Measurements from ENCODE around the gene VASH1.

The VASH1 gene

GRCh38 chr14:76778546-76779215 is 17.4 kb downstream of the VASH1 start:
- peaks cover 11 to 12% of the 10 kb centered on the region in 2 donors for H3K4me1 Mint-ChIP-seq (ENCODE audit: low read depth in 2 of 2)
- no peaks in the 10 kb centered on the region for H3K9me3 Mint-ChIP-seq
- H3K4me3 Mint-ChIP-seq, result no peak overlapping the region
- ATAC-seq (replicated peaks), result no peak
- H3K27me3 Mint-ChIP-seq, result no peaks in the 10 kb centered on the region
- H3K27ac Mint-ChIP-seq, result peak overlapping the region in 1 of 2 donors; percentile 64
- no peaks in the 10 kb centered on the region for H3K36me3 Mint-ChIP-seq (ENCODE audit: insufficient read depth)
- no peak for DNase-seq

- no peak for ATAC-seq (replicated peaks)
- Mint-ChIP-seq H3K27me3 (no peaks in the 10 kb centered on the region), H3K4me3 (no peak overlapping the region), H3K4me1 (ENCODE audit: low read depth in 2 of 2) (peaks cover 12% of the 10 kb centered on the region in 2 donors), H3K36me3 (ENCODE audit: insufficient read depth) (no peaks in the 10 kb centered on the region), H3K9me3 (no peaks in the 10 kb centered on the region), H3K27ac (peak overlapping the region in 1 of 2 donors; percentile 87)
- no peak for DNase-seq
These were observed 18.2 kb downstream of the VASH1 start for GRCh38 chr14:76779221-76780057.

GRCh38 chr14:76780058-76780345 is 18.7 kb downstream of the VASH1 start:
- H3K27ac Mint-ChIP-seq, result peak overlapping the region in 1 of 2 donors; percentile 87

GRCh38 chr14:76780360-76780759 is 19.1 kb downstream of the VASH1 start:
- Mint-ChIP-seq H3K36me3 (ENCODE audit: insufficient read depth) (no peaks in the 10 kb centered on the region), H3K4me3 (no peak overlapping the region), H3K27ac (peak overlapping the region; percentile 13 to 49), H3K9me3 (no peaks in the 10 kb centered on the region), H3K27me3 (no peaks in the 10 kb centered on the region), H3K4me1 (ENCODE audit: low read depth in 2 of 2) (peaks cover 12% of the 10 kb centered on the region in 2 donors)
- ATAC-seq (replicated peaks), result no peak
- no peak for DNase-seq

More at GRCh38 chr14:76780058-76780345, 18.7 kb downstream of the VASH1 start:
- ATAC-seq (replicated peaks), result no peak
- H3K36me3 Mint-ChIP-seq (ENCODE audit: insufficient read depth), result no peaks in the 10 kb centered on the region
- DNase-seq, result no peak
- peaks cover 12% of the 10 kb centered on the region in 2 donors for H3K4me1 Mint-ChIP-seq (ENCODE audit: low read depth in 2 of 2)
- H3K27me3 Mint-ChIP-seq, result no peaks in the 10 kb centered on the region
- no peaks in the 10 kb centered on the region for H3K9me3 Mint-ChIP-seq
- no peak overlapping the region for H3K4me3 Mint-ChIP-seq

DNA sequence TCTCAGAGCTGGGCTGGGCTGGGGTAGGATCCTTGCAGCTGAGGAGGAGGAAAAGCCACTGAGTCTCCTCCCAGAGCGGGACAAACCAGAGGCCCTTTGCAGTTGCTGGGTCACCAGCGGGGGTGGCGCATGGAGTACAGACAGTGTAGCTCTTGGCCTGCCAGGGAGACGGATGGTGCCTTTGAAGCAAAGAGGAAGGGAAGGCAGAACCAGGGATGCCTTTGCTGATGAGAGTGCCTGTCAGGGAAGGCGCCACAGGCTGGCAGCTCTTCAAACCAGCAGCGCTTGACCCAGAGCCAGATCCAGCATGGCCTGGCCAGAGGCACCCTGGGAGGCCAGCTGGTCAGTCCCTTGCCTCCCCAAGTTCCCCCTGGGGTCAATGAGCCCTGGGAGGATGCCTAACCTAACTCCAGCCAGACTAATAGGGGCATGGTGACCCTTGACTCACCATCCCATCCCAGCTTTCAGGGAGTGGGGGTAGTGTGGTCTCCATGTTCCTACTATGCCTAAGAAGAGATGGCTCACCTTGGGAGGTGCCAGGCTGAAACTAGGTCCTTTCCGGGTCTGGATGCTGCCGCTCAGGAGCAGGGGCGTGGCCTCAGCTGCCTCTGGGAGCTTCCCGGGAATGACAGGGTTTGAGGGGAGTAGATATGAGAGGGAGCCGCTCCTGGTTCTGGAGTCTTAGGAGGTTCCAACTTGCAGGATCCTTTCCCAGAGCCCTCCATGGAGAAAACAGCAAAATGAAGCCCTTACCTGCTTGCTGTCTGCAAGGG is 19.8 kb downstream of the VASH1 start:
- H3K9me3 Mint-ChIP-seq, result no peaks in the 10 kb centered on the region
- DNase-seq, result no peak
- no peaks in the 10 kb centered on the region for H3K27me3 Mint-ChIP-seq
- peak overlapping the region; percentile 13 to 49 for H3K27ac Mint-ChIP-seq
- peaks cover 3% of the 10 kb centered on the region for H3K36me3 Mint-ChIP-seq (ENCODE audit: insufficient read depth)
- ATAC-seq (replicated peaks), result no peak
- no peak overlapping the region for H3K4me3 Mint-ChIP-seq
- H3K4me1 Mint-ChIP-seq (ENCODE audit: low read depth in 2 of 2), result peaks cover 12% of the 10 kb centered on the region in 2 donors

DNA sequence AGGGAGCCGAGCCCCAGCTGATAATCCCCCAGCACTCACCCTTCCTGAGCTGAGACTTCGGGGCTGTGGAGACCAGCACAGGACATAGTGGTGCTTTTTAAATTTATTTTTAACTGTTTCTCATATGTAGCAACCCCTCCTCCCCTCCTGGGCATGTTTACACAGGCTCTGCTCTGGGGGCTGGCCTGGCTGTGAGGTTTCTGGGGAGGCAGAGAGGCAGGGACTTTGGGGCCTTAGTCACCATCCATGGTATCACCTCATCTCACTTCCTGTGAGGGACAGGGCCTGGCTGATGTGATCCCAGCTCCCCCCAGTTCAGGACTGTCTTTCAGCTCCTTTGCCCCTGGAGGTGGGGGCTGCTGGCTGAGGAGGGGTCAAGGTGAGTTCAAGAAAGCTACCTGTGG is 20.4 kb downstream of the VASH1 start:
- Mint-ChIP-seq H3K27ac (peak overlapping the region in 1 of 2 donors; percentile 90), H3K36me3 (ENCODE audit: insufficient read depth) (peaks cover 7% of the 10 kb centered on the region), H3K9me3 (no peaks in the 10 kb centered on the region), H3K27me3 (no peaks in the 10 kb centered on the region), H3K4me1 (ENCODE audit: low read depth in 2 of 2) (peaks cover 12% of the 10 kb centered on the region in 2 donors), H3K4me3 (no peak overlapping the region)
- ATAC-seq (replicated peaks), result no peak
- DNase-seq, result no peak

- peaks cover 12% of the 10 kb centered on the region in 2 donors for H3K4me1 Mint-ChIP-seq (ENCODE audit: low read depth in 2 of 2)
- H3K9me3 Mint-ChIP-seq, result no peaks in the 10 kb centered on the region
- ATAC-seq (replicated peaks), result no peak
- H3K27me3 Mint-ChIP-seq, result no peaks in the 10 kb centered on the region
- no peak for DNase-seq
- H3K4me3 Mint-ChIP-seq, result no peak overlapping the region
- H3K36me3 Mint-ChIP-seq (ENCODE audit: insufficient read depth), result peaks cover 7% of the 10 kb centered on the region
- H3K27ac Mint-ChIP-seq, result peak overlapping the region; percentile 90 to 91
These were observed 21.0 kb downstream of the VASH1 start for GRCh38 chr14:76782115-76782884.

DNA sequence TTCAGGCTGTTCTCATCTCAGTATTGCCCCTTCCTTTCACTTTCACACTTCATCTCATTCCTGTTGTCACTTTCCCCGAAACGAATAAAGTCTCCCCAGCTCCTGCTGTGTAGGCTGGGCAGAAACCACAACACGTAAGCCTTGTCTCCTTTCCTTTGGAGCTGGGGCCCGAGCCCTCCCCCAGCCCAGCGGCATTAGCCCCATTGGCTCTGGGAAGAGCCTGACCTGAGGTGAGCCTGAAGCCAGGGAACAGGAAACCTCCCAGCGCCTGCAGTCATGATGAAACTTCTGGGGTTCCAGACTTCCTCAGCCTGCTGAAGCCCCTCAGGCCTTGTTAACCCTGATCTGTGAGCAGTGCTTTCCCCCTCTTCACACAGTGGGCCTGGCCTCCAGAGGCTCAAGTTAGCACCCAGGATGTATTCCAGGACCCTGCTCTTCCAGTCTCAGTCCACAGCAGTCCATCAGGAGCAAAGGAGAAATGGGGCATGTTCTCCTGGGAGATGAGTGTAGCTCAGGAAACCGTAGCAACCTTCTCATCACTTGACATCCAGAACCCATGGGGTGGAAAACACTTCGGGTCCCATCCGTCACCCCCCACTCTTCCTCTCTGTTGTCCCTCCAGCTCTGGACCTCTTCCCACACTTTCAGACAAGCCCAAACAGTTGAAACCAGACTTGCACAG is 21.8 kb downstream of the VASH1 start:
- H3K9me3 Mint-ChIP-seq, result no peaks in the 10 kb centered on the region
- ATAC-seq (replicated peaks) (no peak), DNase-seq (no peak)
- H3K27me3 Mint-ChIP-seq, result no peaks in the 10 kb centered on the region
- peak overlapping the region; percentile 90 to 91 for H3K27ac Mint-ChIP-seq
- H3K36me3 Mint-ChIP-seq (ENCODE audit: insufficient read depth), result peaks cover 12% of the 10 kb centered on the region
- H3K4me3 Mint-ChIP-seq, result peak overlapping the region in 1 of 2 donors; percentile 15
- peaks cover 12% of the 10 kb centered on the region in 2 donors for H3K4me1 Mint-ChIP-seq (ENCODE audit: low read depth in 2 of 2)

DNA sequence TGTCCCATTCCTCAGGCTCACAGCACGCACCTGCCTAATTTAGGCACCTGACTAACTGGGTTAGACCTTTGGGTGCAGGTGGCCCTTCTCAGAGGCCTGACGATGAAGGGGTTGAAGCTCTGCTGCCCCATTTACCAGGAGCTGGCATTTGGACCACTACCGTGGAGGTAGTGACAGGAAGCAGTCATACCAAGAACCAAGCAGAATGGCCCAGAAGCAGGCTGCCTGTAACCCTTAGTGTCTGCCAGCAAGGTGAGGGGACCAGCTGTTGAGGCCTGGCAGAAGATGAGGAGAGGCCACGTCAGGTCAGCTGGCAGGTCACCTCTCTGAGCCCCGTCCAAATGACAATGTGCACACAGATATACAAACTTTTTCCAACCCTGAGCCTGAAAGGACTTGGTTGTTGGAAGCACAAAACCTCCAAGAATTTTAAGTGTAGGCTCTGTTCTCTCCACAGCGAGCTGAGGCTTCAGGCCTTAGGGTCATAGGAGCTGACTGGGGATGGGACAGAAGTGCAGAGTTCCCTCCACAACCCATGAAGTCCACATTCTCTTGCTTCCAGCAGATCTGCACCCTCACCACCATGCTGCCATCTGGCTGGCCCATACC is 23.1 kb downstream of the VASH1 start:
- ATAC-seq (replicated peaks), result no peak
- peak overlapping the region; percentile 90 to 91 for H3K27ac Mint-ChIP-seq
- no peak for DNase-seq
- no peak overlapping the region for H3K4me3 Mint-ChIP-seq
- H3K4me1 Mint-ChIP-seq (ENCODE audit: low read depth in 2 of 2), result peaks cover 11 to 12% of the 10 kb centered on the region in 2 donors
- H3K36me3 Mint-ChIP-seq (ENCODE audit: insufficient read depth), result peaks cover 25% of the 10 kb centered on the region
- H3K27me3 Mint-ChIP-seq, result no peaks in the 10 kb centered on the region
- H3K9me3 Mint-ChIP-seq, result no peaks in the 10 kb centered on the region

- peaks cover 11 to 12% of the 10 kb centered on the region in 2 donors for H3K4me1 Mint-ChIP-seq (ENCODE audit: low read depth in 2 of 2)
- peak; percentile 22 to 43 (median 40) for DNase-seq
- no peak overlapping the region for H3K4me3 Mint-ChIP-seq
- ATAC-seq (replicated peaks), result peak; percentile 94
- no peaks in the 10 kb centered on the region for H3K9me3 Mint-ChIP-seq
- H3K27me3 Mint-ChIP-seq, result no peaks in the 10 kb centered on the region
- peaks cover 30% of the 10 kb centered on the region for H3K36me3 Mint-ChIP-seq (ENCODE audit: insufficient read depth)
- H3K27ac Mint-ChIP-seq, result no peak overlapping the region
These were observed 23.6 kb downstream of the VASH1 start for GRCh38 chr14:76784881-76785280.

DNA sequence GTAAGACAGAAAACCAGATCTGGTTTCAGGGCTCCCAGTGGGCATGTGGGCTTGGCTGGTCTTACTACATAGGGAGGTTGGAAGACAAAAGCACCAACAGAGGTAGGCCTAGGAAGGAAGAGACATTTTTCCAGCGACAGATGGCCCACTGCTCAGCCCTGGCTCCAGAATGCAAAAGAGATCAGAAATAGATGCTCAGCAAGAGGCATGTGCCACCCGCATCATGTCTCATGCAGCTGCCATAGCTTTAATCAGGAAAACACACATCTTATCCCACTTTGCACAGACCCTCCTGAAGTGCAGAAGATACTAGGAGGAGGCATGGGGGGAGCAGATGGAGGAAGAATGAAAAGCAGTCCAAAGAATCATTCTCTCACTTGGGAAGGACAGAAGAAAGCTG is 25.3 kb downstream of the VASH1 start:
- no peak overlapping the region for H3K4me3 Mint-ChIP-seq
- H3K4me1 Mint-ChIP-seq (ENCODE audit: low read depth in 2 of 2), result peaks cover 11 to 12% of the 10 kb centered on the region in 2 donors
- no peak for DNase-seq
- no peak for ATAC-seq (replicated peaks)
- H3K27ac Mint-ChIP-seq, result peak overlapping the region; percentile 84 to 88
- no peaks in the 10 kb centered on the region for H3K27me3 Mint-ChIP-seq
- H3K36me3 Mint-ChIP-seq (ENCODE audit: insufficient read depth), result peaks cover 42% of the 10 kb centered on the region
- no peaks in the 10 kb centered on the region for H3K9me3 Mint-ChIP-seq

GRCh38 chr14:76792422-76792821 is 31.2 kb downstream of the VASH1 start:
- H3K27me3 Mint-ChIP-seq, result no peaks in the 10 kb centered on the region
- DNase-seq, result no peak
- H3K27ac Mint-ChIP-seq, result no peak overlapping the region
- no peak overlapping the region for H3K4me3 Mint-ChIP-seq
- peaks cover 47% of the 10 kb centered on the region for H3K36me3 Mint-ChIP-seq (ENCODE audit: insufficient read depth)
- no peak for ATAC-seq (replicated peaks)
- H3K4me1 Mint-ChIP-seq (ENCODE audit: low read depth in 2 of 2), result no peaks in the 10 kb centered on the region
- no peaks in the 10 kb centered on the region for H3K9me3 Mint-ChIP-seq

All from effector memory CD8-positive, alpha-beta T cell (primary cell).